GM13977 (cell line): ENCODE data around the gene FGG.

Experiments
- DNase-seq: peaks from one replicate; pipeline ENCODE4 v3.0.0; 2012; ENCODE audit warnings: low spot score
- CTCF ChIP-seq: IDR thresholded peaks from 2 replicates; pipeline ENCODE4 v1.5.1; 2012; ENCODE audit warnings: mild to moderate bottlenecking, control low read depth; ENCODE audit not compliant: insufficient read depth; ENCODE audit errors: extremely low read depth, missing control alignments
- in situ Hi-C: fragments of 300-500 bp; cut with MboI; formaldehyde crosslinking; loops from one replicate; pipeline ENCODE4 v1.12.0; 2022; ENCODE audit warnings: low sequenced_read_pairs, low pct_unique_long_range_greater_than_20kb, mixed read lengths, inconsistent platforms; ENCODE audit not compliant: unreplicated experiment

The FGG gene

GRCh38 chr4:154623436-154623835, 11.0 kb upstream of the FGG start:
- no peak for DNase-seq
- in situ Hi-C loops, result no loop called here
- no peak for TF ChIP-seq CTCF

GRCh38 chr4:154622598-154622997, 10.1 kb upstream of the FGG start:
- peak; percentile 66 for DNase-seq
- in situ Hi-C loops, result no loop called here
- TF ChIP-seq CTCF, result peak; percentile 60

GRCh38 chr4:154620111-154620510, 7.7 kb upstream of the FGG start:
- in situ Hi-C loops, result no loop called here
- DNase-seq, result no peak
- TF ChIP-seq CTCF, result no peak

DNA sequence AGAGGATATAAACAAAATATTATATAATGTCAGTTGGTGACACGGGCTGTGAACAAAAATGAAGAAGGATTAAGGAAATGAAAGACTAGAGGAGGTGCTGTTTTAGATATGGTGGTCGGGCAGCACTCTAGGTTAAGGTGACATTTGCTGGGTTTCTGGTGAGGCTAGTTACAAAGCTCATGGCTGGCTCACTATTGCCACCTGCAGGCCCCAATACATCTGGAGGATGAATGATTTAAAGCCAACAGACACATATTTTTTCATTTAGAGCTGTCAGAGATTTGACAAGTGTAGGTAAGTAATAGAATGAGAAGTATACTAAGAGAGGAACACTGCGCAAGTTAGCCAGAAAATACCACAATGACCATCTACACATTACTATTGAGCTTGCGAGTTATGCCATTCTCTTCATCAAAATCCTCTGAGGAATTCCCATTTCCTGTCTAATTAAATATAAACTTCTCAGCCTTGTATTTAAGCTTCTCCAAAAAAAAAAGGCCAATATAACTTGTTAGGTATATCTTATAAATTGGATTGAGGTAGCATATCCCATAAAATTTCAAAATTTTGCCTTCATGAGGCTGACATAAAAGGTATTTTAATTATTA, 6.4 kb upstream of the FGG start:
- DNase-seq, result peak; percentile 52
- in situ Hi-C loops, result loop anchor here (10.0 kb wide), 1 partner anchor 64 kb away; the partner anchor contains the start of gene PLRG1
- peak; percentile 72 for TF ChIP-seq CTCF

GRCh38 chr4:154617820-154618317, 5.4 kb upstream of the FGG start:
- in situ Hi-C loops, result loop anchor here (10.0 kb wide), 1 partner anchor 63 kb away; the partner anchor contains the start of gene PLRG1
- TF ChIP-seq CTCF, result no peak
- no peak for DNase-seq

- TF ChIP-seq CTCF, result no peak
- peak; percentile 40 for DNase-seq
- in situ Hi-C loops, result loop anchor here (10.0 kb wide), 1 partner anchor 62 kb away; the partner anchor contains the start of gene PLRG1
Measured at GRCh38 chr4:154616731-154617130, 4.3 kb upstream of the FGG start.
